ENCODE results near the gene SLC30A1. TPM values are rescaled to one million over a fixed set of nuclear protein-coding genes. Genes with fewer than 3 reads are reported as not detected.

Gene SLC30A1
- total and polyA plus RNA-seq, 2 of the 13 experiments (the other 11 are each of a cell fraction or from before 2014, with no cell fraction given): 5.9 to 24.4 TPM

DNA sequence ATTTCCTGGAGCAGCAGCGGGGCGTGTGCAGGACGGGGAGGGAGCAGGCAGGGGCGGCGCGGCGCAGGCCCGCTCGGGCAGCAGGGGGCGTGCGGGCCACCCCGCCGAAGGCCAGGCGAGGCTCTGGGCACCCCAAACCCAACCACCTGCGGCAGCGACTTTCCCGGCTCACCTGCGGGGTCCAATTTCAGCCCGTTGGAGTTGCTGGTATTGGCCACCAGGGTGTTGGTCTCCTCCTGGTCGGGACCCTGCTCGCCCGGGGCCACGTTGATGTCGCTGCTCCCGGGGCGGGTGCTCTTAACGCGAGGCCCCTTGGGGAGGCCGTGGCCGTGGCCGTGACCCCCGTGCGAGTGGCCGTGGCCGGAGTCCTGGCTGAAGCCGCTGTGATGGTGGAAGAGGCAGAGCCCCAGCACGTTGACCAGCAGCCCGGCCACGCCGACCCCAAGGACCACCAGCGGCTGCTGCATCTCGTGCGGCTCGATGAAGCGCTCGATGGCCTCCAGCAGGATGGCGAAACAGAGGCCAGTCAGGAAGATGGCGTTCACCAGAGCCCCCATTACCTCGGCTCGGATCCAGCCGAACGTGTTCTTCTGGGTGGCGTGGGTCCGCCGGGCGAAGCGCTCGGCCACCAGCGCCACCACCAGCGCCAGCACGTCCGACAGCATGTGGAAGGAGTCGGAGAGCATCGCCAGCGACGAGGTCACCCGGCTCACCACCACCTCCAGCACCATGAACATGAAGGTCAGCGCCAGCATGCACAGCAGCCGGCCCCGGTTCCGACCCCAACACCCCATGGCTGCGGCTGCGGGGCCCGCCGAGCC lies 932 bp downstream of the SLC30A1 start (continued):
- TF ChIP-seq, protein P1, sequence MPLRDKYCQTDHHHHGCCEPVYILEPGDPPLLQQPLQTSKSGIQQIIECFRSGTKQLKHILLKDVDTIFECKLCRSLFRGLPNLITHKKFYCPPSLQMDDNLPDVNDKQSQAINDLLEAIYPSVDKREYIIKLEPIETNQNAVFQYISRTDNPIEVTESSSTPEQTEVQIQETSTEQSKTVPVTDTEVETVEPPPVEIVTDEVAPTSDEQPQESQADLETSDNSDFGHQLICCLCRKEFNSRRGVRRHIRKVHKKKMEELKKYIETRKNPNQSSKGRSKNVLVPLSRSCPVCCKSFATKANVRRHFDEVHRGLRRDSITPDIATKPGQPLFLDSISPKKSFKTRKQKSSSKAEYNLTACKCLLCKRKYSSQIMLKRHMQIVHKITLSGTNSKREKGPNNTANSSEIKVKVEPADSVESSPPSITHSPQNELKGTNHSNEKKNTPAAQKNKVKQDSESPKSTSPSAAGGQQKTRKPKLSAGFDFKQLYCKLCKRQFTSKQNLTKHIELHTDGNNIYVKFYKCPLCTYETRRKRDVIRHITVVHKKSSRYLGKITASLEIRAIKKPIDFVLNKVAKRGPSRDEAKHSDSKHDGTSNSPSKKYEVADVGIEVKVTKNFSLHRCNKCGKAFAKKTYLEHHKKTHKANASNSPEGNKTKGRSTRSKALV (CRISPR knock-in tag; IDR thresholded peaks at IDR 0.05): peak; percentile 87
- peak; percentile 62; the same call in 1 of the 2 replicates for TF ChIP-seq ZNF605 (CRISPR knock-in tag; IDR thresholded peaks at IDR 0.05)
- no peak for TF ChIP-seq ZC3H4 (CRISPR knock-in tag; IDR thresholded peaks at IDR 0.05; ENCODE audit: borderline replicate concordance)
- TF ChIP-seq ZNF737 (CRISPR knock-in tag; IDR thresholded peaks at IDR 0.05; ENCODE audit: borderline replicate concordance): no peak
- TF ChIP-seq RFXAP (CRISPR knock-in tag; IDR thresholded peaks at IDR 0.05; ENCODE audit: borderline replicate concordance): no peak
- TF ChIP-seq ARID2 (CRISPR knock-in tag; IDR thresholded peaks at IDR 0.05; ENCODE audit: borderline replicate concordance): peak; percentile 86
- TF ChIP-seq, protein P2, sequence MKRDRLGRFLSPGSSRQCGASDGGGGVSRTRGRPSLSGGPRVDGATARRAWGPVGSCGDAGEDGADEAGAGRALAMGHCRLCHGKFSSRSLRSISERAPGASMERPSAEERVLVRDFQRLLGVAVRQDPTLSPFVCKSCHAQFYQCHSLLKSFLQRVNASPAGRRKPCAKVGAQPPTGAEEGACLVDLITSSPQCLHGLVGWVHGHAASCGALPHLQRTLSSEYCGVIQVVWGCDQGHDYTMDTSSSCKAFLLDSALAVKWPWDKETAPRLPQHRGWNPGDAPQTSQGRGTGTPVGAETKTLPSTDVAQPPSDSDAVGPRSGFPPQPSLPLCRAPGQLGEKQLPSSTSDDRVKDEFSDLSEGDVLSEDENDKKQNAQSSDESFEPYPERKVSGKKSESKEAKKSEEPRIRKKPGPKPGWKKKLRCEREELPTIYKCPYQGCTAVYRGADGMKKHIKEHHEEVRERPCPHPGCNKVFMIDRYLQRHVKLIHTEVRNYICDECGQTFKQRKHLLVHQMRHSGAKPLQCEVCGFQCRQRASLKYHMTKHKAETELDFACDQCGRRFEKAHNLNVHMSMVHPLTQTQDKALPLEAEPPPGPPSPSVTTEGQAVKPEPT (CRISPR knock-in tag; IDR thresholded peaks at IDR 0.05; ENCODE audit: low read depth): 0 out of 2 replicates have a peak, but pooled peaks have one; percentile 36
- no peak for TF ChIP-seq FOXJ3 (CRISPR knock-in tag; IDR thresholded peaks at IDR 0.05; ENCODE audit: borderline replicate concordance)
- no peak for TF ChIP-seq ZNF20 (CRISPR knock-in tag; IDR thresholded peaks at IDR 0.05)
- TF ChIP-seq, protein P3, sequence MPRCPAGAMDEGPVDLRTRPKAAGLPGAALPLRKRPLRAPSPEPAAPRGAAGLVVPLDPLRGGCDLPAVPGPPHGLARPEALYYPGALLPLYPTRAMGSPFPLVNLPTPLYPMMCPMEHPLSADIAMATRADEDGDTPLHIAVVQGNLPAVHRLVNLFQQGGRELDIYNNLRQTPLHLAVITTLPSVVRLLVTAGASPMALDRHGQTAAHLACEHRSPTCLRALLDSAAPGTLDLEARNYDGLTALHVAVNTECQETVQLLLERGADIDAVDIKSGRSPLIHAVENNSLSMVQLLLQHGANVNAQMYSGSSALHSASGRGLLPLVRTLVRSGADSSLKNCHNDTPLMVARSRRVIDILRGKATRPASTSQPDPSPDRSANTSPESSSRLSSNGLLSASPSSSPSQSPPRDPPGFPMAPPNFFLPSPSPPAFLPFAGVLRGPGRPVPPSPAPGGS (CRISPR knock-in tag; IDR thresholded peaks at IDR 0.05): peak; percentile 56; the same call in 1 of the 2 replicates
- TF ChIP-seq HNF4A (CRISPR knock-in tag; IDR thresholded peaks at IDR 0.05): 0 out of 2 replicates have a peak, but pooled peaks have one; percentile 4
- TF ChIP-seq ZNF761 (CRISPR knock-in tag; conservative IDR thresholded peaks at IDR 0.05): peak; percentile 26; the same call in 1 of the 2 replicates
- no peak for TF ChIP-seq MTA3 (CRISPR knock-in tag; IDR thresholded peaks at IDR 0.05)
- TF ChIP-seq RBFOX2 (IDR thresholded peaks at IDR 0.05; ENCODE audit: low read depth, low read length): peak; percentile 84
- TF ChIP-seq, protein P4, sequence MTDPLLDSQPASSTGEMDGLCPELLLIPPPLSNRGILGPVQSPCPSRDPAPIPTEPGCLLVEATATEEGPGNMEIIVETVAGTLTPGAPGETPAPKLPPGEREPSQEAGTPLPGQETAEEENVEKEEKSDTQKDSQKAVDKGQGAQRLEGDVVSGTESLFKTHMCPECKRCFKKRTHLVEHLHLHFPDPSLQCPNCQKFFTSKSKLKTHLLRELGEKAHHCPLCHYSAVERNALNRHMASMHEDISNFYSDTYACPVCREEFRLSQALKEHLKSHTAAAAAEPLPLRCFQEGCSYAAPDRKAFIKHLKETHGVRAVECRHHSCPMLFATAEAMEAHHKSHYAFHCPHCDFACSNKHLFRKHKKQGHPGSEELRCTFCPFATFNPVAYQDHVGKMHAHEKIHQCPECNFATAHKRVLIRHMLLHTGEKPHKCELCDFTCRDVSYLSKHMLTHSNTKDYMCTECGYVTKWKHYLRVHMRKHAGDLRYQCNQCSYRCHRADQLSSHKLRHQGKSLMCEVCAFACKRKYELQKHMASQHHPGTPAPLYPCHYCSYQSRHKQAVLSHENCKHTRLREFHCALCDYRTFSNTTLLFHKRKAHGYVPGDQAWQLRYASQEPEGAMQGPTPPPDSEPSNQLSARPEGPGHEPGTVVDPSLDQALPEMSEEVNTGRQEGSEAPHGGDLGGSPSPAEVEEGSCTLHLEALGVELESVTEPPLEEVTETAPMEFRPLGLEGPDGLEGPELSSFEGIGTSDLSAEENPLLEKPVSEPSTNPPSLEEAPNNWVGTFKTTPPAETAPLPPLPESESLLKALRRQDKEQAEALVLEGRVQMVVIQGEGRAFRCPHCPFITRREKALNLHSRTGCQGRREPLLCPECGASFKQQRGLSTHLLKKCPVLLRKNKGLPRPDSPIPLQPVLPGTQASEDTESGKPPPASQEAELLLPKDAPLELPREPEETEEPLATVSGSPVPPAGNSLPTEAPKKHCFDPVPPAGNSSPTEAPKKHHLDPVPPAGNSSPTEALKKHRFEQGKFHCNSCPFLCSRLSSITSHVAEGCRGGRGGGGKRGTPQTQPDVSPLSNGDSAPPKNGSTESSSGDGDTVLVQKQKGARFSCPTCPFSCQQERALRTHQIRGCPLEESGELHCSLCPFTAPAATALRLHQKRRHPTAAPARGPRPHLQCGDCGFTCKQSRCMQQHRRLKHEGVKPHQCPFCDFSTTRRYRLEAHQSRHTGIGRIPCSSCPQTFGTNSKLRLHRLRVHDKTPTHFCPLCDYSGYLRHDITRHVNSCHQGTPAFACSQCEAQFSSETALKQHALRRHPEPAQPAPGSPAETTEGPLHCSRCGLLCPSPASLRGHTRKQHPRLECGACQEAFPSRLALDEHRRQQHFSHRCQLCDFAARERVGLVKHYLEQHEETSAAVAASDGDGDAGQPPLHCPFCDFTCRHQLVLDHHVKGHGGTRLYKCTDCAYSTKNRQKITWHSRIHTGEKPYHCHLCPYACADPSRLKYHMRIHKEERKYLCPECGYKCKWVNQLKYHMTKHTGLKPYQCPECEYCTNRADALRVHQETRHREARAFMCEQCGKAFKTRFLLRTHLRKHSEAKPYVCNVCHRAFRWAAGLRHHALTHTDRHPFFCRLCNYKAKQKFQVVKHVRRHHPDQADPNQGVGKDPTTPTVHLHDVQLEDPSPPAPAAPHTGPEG (CRISPR knock-in tag; IDR thresholded peaks at IDR 0.05): no peak
- TF ChIP-seq, protein P5, sequence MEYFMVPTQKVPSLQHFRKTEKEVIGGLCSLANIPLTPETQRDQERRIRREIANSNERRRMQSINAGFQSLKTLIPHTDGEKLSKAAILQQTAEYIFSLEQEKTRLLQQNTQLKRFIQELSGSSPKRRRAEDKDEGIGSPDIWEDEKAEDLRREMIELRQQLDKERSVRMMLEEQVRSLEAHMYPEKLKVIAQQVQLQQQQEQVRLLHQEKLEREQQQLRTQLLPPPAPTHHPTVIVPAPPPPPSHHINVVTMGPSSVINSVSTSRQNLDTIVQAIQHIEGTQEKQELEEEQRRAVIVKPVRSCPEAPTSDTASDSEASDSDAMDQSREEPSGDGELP (IDR thresholded peaks at IDR 0.05; ENCODE audit: borderline replicate concordance, low read depth): no peak

Measured in HepG2 (cell line).